IPS-NIHi7 (cell line): ENCODE data around the gene UMPS.
"Not testable (repeated sequence)": the region's sequence is repeated elsewhere in the genome, so short reads cannot be mapped to it uniquely, and the experiment has no call there.

Experiments used
- DNase-seq: peaks from one replicate; pipeline ENCODE4 v3.0.0; 2012; ENCODE audit warnings: mixed read lengths; ENCODE audit errors: extremely low spot score

UMPS gene

GRCh38 chr3:124707223-124707622 lies 23.0 kb upstream of the UMPS start:
- DNase-seq, result not testable (repeated sequence)

- DNase-seq, result peak; percentile 37
Measured at GRCh38 chr3:124707656-124708062, 22.6 kb upstream of the UMPS start.

GRCh38 chr3:124714223-124714853 lies 15.9 kb upstream of the UMPS start:
- DNase-seq, result no peak

DNA sequence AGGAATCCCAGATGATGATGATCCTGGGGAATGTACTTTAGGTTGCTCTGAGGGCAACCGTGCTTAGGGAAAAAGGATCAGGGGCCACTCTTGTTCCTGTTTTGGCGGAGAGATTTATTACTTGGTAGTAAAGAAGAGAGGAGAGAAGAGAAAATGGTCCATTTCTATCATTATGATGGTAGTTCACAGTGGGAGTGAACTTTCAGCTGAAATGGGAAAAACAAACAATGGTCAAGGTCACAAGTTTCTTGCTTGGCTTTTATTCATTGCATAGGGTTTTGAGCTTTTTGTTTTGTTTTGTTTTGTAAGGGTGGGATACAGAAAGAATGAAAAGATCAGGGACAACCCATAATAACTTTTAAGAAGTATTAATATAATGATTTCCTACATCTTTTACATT lies 7.7 kb upstream of the UMPS start:
- no peak for DNase-seq

GRCh38 chr3:124730941-124731297 lies 667 bp downstream of the UMPS start:
- no peak for DNase-seq

DNA sequence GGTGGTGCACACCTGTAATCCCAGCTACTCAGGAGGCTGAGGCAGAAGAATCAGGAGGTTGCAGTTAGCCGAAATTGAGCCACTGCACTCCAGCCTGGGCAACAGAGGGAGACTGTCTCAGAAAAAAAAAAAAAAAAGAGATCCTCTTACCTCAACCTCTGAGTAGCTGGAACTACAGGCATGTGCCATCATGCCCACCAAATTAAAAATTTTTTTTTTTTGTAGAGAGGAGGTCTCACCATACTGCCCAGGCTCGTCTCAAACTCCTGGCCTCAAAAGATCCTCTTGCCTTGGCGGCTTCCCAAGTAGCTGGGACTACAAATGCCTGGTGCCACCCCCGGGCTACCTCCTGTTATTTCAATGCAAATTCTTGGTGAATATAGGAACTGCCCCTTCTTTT lies 1.5 kb downstream of the UMPS start:
- no peak for DNase-seq

DNA sequence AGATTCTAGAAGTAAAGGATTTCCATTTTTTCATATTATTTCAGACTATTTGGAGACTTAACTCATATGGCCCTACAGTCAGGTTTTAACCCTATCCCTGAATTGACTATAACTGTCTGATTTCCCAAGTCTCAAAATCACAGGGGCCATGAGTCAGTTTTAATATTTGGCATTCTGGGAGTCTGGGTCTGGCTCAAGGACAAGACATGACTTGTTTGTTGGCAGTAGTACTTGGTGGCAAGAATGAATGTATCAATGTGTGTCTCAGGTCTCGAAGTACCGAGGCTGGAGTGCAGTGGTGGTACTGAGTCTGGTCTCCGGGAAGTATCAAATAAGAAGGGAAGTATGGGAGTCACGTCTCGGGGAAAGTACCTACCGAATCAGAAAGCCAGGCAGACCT lies 10.8 kb downstream of the UMPS start:
- DNase-seq, result no peak

DNA sequence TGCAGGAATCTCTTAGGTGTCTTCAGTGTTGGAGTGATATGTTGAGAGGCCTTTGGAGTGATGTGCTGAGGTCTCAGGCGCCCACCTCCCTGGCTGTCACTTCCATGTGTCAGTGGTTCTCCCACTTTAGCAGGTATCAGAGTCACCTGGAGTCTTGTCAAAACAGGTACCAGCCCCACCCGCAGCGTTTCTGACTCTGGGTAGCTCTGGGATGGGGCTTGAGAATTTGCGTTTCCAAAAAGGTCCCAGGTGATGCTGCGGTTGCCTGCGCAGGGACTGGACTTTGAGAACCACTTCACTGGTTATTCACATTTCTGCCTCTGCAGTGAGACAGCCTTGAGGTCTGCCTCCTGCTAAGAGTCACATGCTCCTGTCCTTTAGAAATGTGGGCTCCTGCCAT lies 15.5 kb downstream of the UMPS start:
- DNase-seq, result no peak

GRCh38 chr3:124747111-124747981 lies 17.1 kb downstream of the UMPS start:
- no peak for DNase-seq

DNA sequence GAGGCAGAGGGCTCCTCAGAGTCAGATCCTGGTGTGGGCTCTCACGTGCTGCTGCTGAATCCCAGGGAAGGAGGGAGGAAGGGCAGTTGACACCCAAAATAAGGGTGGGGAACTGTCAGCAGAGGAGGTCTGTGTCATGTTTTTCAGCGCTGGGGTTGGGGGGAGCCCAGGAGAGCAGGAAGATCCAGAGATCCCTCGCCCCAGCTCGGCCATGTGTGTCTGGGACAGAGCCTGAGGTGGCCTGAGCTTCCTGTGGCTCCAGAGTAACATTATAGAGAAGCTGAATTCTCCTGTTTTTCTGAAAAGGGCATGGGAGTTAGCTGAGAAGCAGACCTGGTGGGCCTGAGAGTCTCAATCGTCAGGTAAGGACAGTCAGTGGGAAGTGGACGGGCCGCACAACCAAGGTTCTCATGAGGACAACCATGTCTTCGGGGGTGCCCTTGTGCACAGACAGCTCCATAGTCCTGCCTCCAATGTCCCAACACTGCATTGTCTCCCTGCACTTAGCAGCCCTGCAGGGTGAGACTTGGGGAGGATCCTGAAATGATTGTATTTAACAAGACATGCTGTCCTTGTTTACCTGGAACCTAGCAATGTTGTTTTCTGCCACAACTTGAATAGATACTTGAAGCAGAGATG lies 18.4 kb downstream of the UMPS start:
- no peak for DNase-seq

GRCh38 chr3:124749877-124750276 lies 19.6 kb downstream of the UMPS start:
- DNase-seq, result not testable (repeated sequence)

DNA sequence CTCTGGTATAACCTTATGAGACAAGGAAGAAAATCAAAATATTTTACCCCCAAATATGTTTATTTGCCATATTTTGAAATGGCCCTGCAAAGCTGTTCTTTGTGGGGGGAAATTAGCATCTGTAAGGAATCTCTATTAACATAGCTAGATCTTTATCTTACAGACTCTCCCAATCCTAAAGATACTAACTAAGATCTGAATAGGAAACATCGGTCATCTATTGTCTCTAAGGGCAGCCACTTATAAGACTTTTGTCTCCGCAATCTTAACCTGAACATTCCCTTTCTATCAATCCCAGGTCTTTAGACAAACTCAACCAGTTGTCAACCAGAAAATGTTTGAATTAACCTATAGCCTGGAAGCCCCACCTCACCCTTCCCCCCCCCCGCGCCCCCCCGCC lies 21.2 kb downstream of the UMPS start:
- DNase-seq, result no peak

DNA sequence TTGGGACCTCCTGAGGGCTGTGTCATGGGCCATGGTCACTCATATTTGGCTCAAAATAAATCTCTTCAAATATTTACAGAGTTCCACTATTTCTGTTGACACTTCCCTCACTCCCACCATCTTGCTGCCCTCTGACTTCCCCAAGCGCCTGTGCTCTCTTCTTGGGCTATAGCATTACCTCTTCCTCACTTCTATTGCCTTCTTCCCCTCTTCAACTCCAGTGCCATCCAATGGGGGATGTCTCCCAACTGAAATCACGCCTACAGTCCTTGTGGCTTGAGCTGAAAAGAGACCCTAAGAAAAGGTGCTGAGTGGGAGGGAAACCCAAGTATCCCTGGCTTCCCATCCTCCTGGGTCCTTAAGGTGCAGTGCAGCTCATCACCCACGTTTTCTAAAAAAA lies 21.8 kb downstream of the UMPS start:
- DNase-seq, result no peak

DNA sequence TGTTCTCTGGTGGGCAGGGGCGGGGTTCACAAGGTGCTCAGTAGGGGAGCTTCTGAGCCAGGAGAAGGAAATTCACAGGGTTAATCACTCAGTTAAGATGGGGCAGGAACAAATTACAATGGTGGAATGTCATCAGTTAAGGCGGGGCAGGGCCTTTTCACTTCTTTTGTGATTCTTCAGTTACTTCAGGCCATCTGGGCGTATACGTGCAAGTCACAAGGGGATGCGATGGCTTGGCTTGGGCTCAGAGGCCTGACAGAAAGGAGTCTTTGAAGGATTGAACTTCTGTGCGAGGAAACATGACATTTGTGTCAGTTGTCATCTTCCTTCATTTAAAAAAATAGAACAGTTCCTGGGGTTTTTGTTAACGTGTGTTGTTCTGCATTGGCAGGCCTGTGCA lies 27.7 kb downstream of the UMPS start:
- not testable (repeated sequence) for DNase-seq

DNA sequence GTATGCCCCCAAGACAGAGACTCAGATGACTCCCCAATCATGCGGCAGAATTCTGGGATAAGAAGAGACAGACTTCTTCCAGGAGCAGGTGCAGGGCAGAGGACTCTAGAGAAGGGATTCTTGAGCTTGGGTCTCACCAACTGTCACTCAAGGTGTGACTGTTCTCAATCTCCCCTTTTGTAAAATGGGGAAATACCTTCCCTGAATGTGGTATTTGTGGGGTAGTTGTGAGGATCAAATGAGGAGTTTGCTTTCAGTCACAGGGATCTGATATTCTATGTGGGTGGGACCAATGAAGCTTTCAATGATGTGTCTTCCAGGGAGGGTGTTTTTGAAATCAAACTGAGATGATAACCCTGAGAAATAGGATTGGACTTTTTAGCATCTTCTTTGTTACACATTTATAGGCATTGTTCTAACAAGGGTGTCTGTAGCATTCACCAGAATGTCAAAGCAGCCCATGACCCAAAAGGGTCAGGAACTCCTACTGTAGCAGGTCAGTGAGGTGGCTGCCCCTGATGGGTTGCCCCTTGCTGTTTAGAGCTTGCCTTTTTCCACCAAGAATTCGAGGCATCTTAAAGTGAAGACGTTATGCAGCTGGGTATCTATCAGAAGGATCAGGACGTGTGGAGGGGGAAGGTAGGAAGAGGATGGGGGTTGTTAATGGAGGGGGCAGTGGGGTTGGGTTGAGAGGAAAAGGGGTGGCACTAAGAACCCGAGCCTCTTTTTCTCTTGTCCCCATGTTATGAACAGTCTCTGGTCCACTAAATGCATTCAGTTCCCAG lies 28.8 kb downstream of the UMPS start:
- DNase-seq, result no peak

DNA sequence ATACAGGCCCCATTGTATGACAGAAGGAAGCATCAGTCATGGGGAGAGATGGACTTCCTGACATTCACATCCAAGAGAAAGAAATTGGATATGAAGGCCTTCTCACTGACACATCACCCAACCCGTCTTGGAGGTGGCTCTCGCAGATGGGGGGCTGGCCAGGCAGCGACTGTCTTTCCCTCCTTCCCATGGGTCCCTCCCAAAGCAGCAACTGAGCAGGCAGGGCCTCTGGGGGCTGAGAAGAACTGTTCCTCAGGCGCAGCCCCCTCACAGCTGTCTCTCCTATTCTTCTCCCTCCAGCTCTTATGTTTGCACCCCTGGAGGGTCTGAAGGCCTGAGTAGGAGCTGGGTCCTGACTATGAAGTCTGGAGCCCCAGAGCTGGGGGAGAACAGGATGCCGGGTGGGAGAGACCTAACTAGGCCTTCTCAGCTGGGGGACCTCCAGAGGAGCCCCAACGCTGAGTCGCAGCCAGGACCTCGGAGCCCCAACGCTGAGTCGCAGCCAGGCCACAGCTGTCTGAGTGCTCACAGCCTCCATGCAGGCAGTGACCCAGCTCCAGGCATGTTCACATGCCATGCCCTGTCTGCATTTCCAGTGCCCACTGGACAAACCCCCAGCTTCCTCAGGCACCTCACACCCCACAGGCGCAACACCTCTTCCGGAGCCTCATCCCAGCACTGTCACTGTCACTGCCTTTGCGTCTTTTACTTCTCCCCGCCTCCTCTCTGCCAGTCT lies 29.6 kb downstream of the UMPS start:
- DNase-seq, result no peak

DNA sequence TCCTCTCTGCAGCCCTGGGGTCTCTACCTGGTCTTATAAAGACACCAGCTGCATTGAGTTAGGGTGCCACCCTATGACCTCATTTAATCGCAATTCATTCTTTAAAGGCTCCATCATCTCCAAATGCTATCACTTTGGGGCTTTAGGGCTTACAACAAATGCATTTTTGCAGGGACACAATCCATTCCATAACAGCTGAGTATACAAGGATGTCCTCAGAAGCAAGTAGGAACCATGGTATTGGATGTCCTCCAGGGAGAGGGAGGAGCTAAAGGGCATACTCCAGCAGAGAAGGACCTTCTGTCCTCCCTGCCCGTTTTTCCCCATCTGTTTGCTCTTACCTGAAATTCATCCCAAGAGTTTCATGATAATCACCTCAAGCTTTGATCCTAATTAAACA lies 30.3 kb downstream of the UMPS start:
- DNase-seq, result no peak

GRCh38 chr3:124761250-124761796 lies 31.1 kb downstream of the UMPS start:
- DNase-seq, result peak; percentile 76

GRCh38 chr3:124761935-124762660 lies 31.8 kb downstream of the UMPS start:
- DNase-seq, result no peak

DNA sequence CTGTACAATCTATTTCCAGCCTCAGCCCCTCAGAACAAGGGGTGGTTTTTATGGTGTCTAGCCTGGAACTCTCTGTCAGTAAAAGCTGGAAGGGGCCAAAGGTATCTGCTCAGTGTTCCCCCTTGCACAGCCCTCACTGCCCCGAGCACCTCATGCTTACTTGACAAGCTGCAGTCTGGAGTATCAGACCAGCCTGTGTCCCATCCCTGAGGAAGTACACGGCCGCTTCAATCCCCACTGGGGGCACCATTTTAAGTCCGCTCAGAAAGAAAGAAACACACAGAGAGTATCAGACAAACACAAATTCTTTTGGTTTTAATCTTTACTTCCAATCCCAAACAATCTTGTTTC lies 32.4 kb downstream of the UMPS start:
- no peak for DNase-seq

GRCh38 chr3:124763206-124763605 lies 33.0 kb downstream of the UMPS start:
- DNase-seq, result no peak
